Measurements from ENCODE around the gene NXPE2. TPM values are rescaled to one million over a fixed set of nuclear protein-coding genes. Genes with fewer than 3 reads are reported as not detected.

Gene NXPE2
- polyA plus RNA-seq, 2 donors = not detected

- no peaks in the 10 kb centered on the region for H3K4me1 ChIP-seq (ENCODE audit: control insufficient read depth in 2 of 2, insufficient read depth in 2 of 2, low read length in 1 of 2)
- 57 to 74% methylated on average over 4 of the region's 4 CpGs for WGBS, 2 donors
- no peaks in the 10 kb centered on the region for H3K9me3 ChIP-seq (ENCODE audit: control insufficient read depth in 2 of 2, insufficient read depth in 1 of 2, low read depth in 1 of 2, low read length in 1 of 2)
- H3K27me3 ChIP-seq (ENCODE audit: control insufficient read depth in 1 of 2, insufficient read depth in 2 of 2, low read length in 2 of 2) = no peaks in the 10 kb centered on the region
- H3K36me3 ChIP-seq (ENCODE audit: control insufficient read depth in 2 of 2, insufficient read depth in 2 of 2, low read length in 1 of 2) = no peaks in the 10 kb centered on the region
- no peak overlapping the region for H3K27ac ChIP-seq (ENCODE audit: low read depth in 2 of 2, low read length in 1 of 2)
- no peak overlapping the region for H3K4me3 ChIP-seq (ENCODE audit: low read depth in 1 of 2, low read length in 2 of 2)
Measured at GRCh38 chr11:114736806-114737205, 58.5 kb downstream of the NXPE2 start.

GRCh38 chr11:114738954-114739353, 60.6 kb downstream of the NXPE2 start:
- Histone ChIP-seq H3K27ac (ENCODE audit: low read depth in 2 of 2, low read length in 1 of 2) (no peak overlapping the region), H3K4me1 (ENCODE audit: control insufficient read depth in 2 of 2, insufficient read depth in 2 of 2, low read length in 1 of 2) (no peaks in the 10 kb centered on the region), H3K36me3 (ENCODE audit: control insufficient read depth in 2 of 2, insufficient read depth in 2 of 2, low read length in 1 of 2) (no peaks in the 10 kb centered on the region), H3K27me3 (ENCODE audit: control insufficient read depth in 1 of 2, insufficient read depth in 2 of 2, low read length in 2 of 2) (no peaks in the 10 kb centered on the region), H3K9me3 (ENCODE audit: control insufficient read depth in 2 of 2, insufficient read depth in 1 of 2, low read depth in 1 of 2, low read length in 1 of 2) (no peaks in the 10 kb centered on the region), H3K4me3 (ENCODE audit: low read depth in 1 of 2, low read length in 2 of 2) (no peak overlapping the region)

GRCh38 chr11:114745150-114745671, 66.9 kb downstream of the NXPE2 start:
- Histone ChIP-seq H3K4me3 (ENCODE audit: low read depth in 1 of 2, low read length in 2 of 2) (no peak overlapping the region), H3K27me3 (ENCODE audit: control insufficient read depth in 1 of 2, insufficient read depth in 2 of 2, low read length in 2 of 2) (no peaks in the 10 kb centered on the region), H3K9me3 (ENCODE audit: control insufficient read depth in 2 of 2, insufficient read depth in 1 of 2, low read depth in 1 of 2, low read length in 1 of 2) (no peaks in the 10 kb centered on the region), H3K36me3 (ENCODE audit: control insufficient read depth in 2 of 2, insufficient read depth in 2 of 2, low read length in 1 of 2) (no peaks in the 10 kb centered on the region), H3K4me1 (ENCODE audit: control insufficient read depth in 2 of 2, insufficient read depth in 2 of 2, low read length in 1 of 2) (no peaks in the 10 kb centered on the region), H3K27ac (ENCODE audit: low read depth in 2 of 2, low read length in 1 of 2) (no peak overlapping the region)
- 83 to 89% methylated on average over 2 of the region's 2 CpGs for WGBS, 2 donors

GRCh38 chr11:114746013-114746412, 67.7 kb downstream of the NXPE2 start:
- no peak overlapping the region for H3K4me3 ChIP-seq (ENCODE audit: low read depth in 1 of 2, low read length in 2 of 2)
- no peaks in the 10 kb centered on the region for H3K36me3 ChIP-seq (ENCODE audit: control insufficient read depth in 2 of 2, insufficient read depth in 2 of 2, low read length in 1 of 2)
- 74 to 79% methylated on average over 3 of the region's 3 CpGs for WGBS, 2 donors
- H3K4me1 ChIP-seq (ENCODE audit: control insufficient read depth in 2 of 2, insufficient read depth in 2 of 2, low read length in 1 of 2) = no peaks in the 10 kb centered on the region
- H3K9me3 ChIP-seq (ENCODE audit: control insufficient read depth in 2 of 2, insufficient read depth in 1 of 2, low read depth in 1 of 2, low read length in 1 of 2) = no peaks in the 10 kb centered on the region
- H3K27me3 ChIP-seq (ENCODE audit: control insufficient read depth in 1 of 2, insufficient read depth in 2 of 2, low read length in 2 of 2) = no peaks in the 10 kb centered on the region
- no peak overlapping the region for H3K27ac ChIP-seq (ENCODE audit: low read depth in 2 of 2, low read length in 1 of 2)

Other genes with a start within 250 kb of the NXPE2 start
- gene REXO2, start 239.1 kb upstream of the NXPE2 start, polyA plus RNA-seq = 10 to 100 TPM; 76.8 to 82.7 TPM
- gene NXPE1, start 118.6 kb upstream of the NXPE2 start, polyA plus RNA-seq = not detected
- under 1 TPM in 1 of 2 donors, not detected in 1; 0.01 TPM for gene NXPE4, start 82.7 kb upstream of the NXPE2 start, polyA plus RNA-seq

Data from esophagus (tissue), 2 donors.